MM.1S (cell line): ENCODE measurements around the gene STXBP6.

Experiments
- DNase-seq: peaks from one replicate; pipeline ENCODE4 v3.0.0-alpha.2; 2015
- H2AFZ ChIP-seq: fragments of 300-600 bp; sonication (generic); 2 replicates; pipeline ENCODE4 v1.6.0; 2016; ENCODE audit warnings: antibody characterized with exemption, low read length
- H3F3A ChIP-seq: fragments of 300-600 bp; sonication (generic); 2 replicates; pipeline ENCODE4 v1.6.1; 2016; ENCODE audit warnings: mild to moderate bottlenecking, antibody characterized with exemption, low read length, moderate library complexity, mixed read lengths; ENCODE audit not compliant: insufficient read depth
- H3K27ac ChIP-seq: fragments of 300-600 bp; sonication (generic); 2 replicates; pipeline ENCODE4 v1.5.1; 2016; ENCODE audit warnings: mild to moderate bottlenecking, low read length
- H3K27me3 ChIP-seq: fragments of 300-600 bp; sonication (generic); replicated peaks from 2 replicates; pipeline ENCODE4 v1.6.0; 2016; ENCODE audit warnings: low read length; ENCODE audit not compliant: insufficient read depth
- H3K36me3 ChIP-seq: fragments of 300-600 bp; sonication (generic); replicated peaks from 2 replicates; pipeline ENCODE4 v1.6.1; 2016; ENCODE audit warnings: mild to moderate bottlenecking, low read length, mixed read lengths; ENCODE audit not compliant: insufficient read depth
- H3K4me1 ChIP-seq: fragments of 300-600 bp; sonication (generic); 2 replicates; pipeline ENCODE4 v1.6.1; 2016; ENCODE audit warnings: low read length, mixed read lengths
- H3K4me2 ChIP-seq: fragments of 300-600 bp; sonication (generic); 2 replicates; pipeline ENCODE4 v1.6.0; 2016; ENCODE audit warnings: low read depth, low read length
- H3K4me3 ChIP-seq: fragments of 300-600 bp; sonication (generic); 2 replicates; pipeline ENCODE4 v1.5.1; 2016; ENCODE audit warnings: low read length, mixed read lengths
- H3K79me2 ChIP-seq: fragments of 300-600 bp; sonication (generic); 2 replicates; pipeline ENCODE4 v1.6.1; 2016; ENCODE audit warnings: mixed run types, low read length, mixed read lengths
- H3K9ac ChIP-seq: fragments of 300-600 bp; sonication (generic); 2 replicates; pipeline ENCODE4 v1.6.1; 2016; ENCODE audit warnings: low read length, mixed read lengths
- H3K9me2 ChIP-seq: fragments of 300-600 bp; sonication (generic); replicated peaks from 2 replicates; pipeline ENCODE4 v1.6.1; 2016; ENCODE audit warnings: mild to moderate bottlenecking, low read length, mixed read lengths; ENCODE audit not compliant: insufficient read depth
- H3K9me3 ChIP-seq: fragments of 300-600 bp; sonication (generic); replicated peaks from 2 replicates; pipeline ENCODE4 v1.6.1; 2016; ENCODE audit warnings: mild to moderate bottlenecking, low read length, mixed read lengths; ENCODE audit not compliant: insufficient read depth
- H4K20me1 ChIP-seq: fragments of 300-600 bp; sonication (generic); 2 replicates; pipeline ENCODE4 v1.6.1; 2016; ENCODE audit warnings: mild to moderate bottlenecking, low read length, moderate library complexity, mixed read lengths; ENCODE audit not compliant: insufficient read depth
- EZH2 ChIP-seq: fragments of 300-600 bp; sonication (generic); optimal IDR thresholded peaks from 2 replicates; pipeline ENCODE3; 2017; ENCODE audit warnings: low read depth, mild to moderate bottlenecking, antibody characterized with exemption, low read length, mixed read lengths
- EZH2phosphoT487 ChIP-seq: fragments of 300-600 bp; sonication (generic); IDR thresholded peaks from 2 replicates; pipeline ENCODE4 v1.6.1; 2018; ENCODE audit warnings: antibody characterized with exemption, low read length
- TF ChIP-seq, protein P1 (sequence below): fragments of 300-600 bp; sonication (generic); IDR thresholded peaks from 2 replicates; pipeline ENCODE4 v1.5.1; 2016; ENCODE audit warnings: antibody characterized with exemption, low read length, mixed read lengths

STXBP6 gene

DNA sequence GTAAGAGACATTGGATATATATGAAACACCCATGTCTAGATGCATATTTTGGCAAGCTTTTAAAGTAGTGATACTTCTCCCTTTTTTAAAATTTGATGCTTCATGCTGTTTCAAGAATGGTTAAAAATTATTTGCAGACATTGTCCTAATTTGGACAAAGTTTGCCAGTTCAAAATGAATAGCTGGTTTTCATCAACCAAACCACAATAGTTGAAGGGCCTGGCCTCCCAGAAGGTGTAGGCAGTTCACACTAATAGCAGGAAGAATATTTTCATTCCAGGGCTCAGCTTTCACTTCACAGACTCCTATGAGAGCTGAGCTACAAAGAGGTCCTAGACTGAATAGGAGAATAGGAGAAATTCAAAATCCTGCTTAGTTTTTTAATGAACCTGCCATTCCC lies 78.7 kb downstream of the STXBP6 start:
- no peaks in the 10 kb centered on the region for H3K27me3 ChIP-seq
- H4K20me1 ChIP-seq, result no peaks in the 10 kb centered on the region
- H3K9ac ChIP-seq, result no peak overlapping the region
- H3K4me1 ChIP-seq, result no peaks in the 10 kb centered on the region
- H3K9me2 ChIP-seq, result no peaks in the 10 kb centered on the region
- no peak overlapping the region for H2AFZ ChIP-seq
- no peak for DNase-seq
- TF ChIP-seq EZH2phosphoT487 (no peak), EZH2 (no peak)
- TF ChIP-seq, protein P1, sequence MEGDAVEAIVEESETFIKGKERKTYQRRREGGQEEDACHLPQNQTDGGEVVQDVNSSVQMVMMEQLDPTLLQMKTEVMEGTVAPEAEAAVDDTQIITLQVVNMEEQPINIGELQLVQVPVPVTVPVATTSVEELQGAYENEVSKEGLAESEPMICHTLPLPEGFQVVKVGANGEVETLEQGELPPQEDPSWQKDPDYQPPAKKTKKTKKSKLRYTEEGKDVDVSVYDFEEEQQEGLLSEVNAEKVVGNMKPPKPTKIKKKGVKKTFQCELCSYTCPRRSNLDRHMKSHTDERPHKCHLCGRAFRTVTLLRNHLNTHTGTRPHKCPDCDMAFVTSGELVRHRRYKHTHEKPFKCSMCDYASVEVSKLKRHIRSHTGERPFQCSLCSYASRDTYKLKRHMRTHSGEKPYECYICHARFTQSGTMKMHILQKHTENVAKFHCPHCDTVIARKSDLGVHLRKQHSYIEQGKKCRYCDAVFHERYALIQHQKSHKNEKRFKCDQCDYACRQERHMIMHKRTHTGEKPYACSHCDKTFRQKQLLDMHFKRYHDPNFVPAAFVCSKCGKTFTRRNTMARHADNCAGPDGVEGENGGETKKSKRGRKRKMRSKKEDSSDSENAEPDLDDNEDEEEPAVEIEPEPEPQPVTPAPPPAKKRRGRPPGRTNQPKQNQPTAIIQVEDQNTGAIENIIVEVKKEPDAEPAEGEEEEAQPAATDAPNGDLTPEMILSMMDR, result no peak
- no peaks in the 10 kb centered on the region for H3K9me3 ChIP-seq
- H3K27ac ChIP-seq, result no peak overlapping the region
- H3K36me3 ChIP-seq, result no peaks in the 10 kb centered on the region
- H3K4me3 ChIP-seq, result no peak overlapping the region
- H3K4me2 ChIP-seq, result no peak overlapping the region
- H3F3A ChIP-seq, result no peaks in the 10 kb centered on the region
- no peaks in the 10 kb centered on the region for H3K79me2 ChIP-seq

DNA sequence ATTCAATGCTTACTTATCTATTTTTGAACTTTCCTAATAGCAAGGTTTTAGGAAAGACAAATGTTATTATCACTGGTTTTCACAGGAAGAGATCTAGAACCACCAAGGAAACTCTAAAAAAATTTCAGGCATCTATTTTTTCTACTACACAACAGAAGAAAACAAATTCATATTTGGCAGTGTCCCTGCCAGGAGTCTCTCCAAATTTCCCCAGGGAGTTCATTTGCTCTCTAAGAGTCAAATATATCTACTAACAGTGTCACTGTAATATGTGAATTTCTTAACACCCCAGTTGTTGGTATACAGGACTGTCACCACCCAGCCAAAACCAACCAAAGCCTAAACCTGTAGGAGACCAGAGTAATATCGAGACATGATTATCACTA lies 83.4 kb downstream of the STXBP6 start:
- no peaks in the 10 kb centered on the region for H3K36me3 ChIP-seq
- H3K9ac ChIP-seq, result no peak overlapping the region
- no peaks in the 10 kb centered on the region for H3F3A ChIP-seq
- H3K27me3 ChIP-seq, result no peaks in the 10 kb centered on the region
- no peaks in the 10 kb centered on the region for H3K79me2 ChIP-seq
- no peak overlapping the region for H3K4me2 ChIP-seq
- H2AFZ ChIP-seq, result no peak overlapping the region
- DNase-seq, result no peak
- no peaks in the 10 kb centered on the region for H3K4me1 ChIP-seq
- no peak overlapping the region for H3K27ac ChIP-seq
- no peaks in the 10 kb centered on the region for H4K20me1 ChIP-seq
- H3K9me3 ChIP-seq, result no peaks in the 10 kb centered on the region
- no peak overlapping the region for H3K4me3 ChIP-seq
- TF ChIP-seq EZH2phosphoT487 (no peak), EZH2 (no peak)
- TF ChIP-seq, protein P1, result no peak
- H3K9me2 ChIP-seq, result no peaks in the 10 kb centered on the region

DNA sequence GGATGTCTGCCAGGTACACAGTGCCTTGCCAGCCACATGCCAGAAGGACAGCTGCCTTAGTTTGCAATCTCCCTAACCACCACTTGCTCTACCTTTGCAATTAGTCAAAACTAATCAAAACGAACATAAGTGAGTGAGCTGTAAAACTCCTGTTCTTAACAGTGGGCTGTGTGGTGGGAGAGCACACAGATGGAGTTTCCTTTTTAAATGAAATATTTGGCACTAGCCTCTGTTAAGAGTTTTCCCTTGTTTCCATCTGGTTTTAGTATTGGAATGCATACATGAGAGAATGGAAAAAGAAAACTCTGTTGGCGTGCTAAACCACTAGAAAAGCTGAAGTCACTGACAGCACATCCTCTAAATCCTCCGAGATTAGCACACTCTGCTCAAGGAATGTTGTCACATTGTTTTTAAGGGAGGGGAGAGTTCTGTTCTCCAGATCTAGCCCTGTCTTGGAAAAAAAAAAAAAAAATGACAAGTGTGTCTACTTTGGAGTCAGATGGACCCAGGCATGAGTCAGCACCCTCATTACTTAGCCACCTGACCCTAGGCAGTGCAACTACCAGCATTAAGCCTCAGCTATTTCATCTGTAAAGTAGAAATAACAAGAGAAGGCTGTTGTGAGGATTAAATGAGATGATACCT lies 83.9 kb downstream of the STXBP6 start:
- Histone ChIP-seq H3K27me3 (no peaks in the 10 kb centered on the region), H3K27ac (no peak overlapping the region), H3K9me3 (no peaks in the 10 kb centered on the region), H3K4me3 (no peak overlapping the region), H3K4me2 (no peak overlapping the region), H2AFZ (no peak overlapping the region), H3F3A (no peaks in the 10 kb centered on the region), H3K4me1 (no peaks in the 10 kb centered on the region), H3K79me2 (no peaks in the 10 kb centered on the region), H3K9me2 (no peaks in the 10 kb centered on the region), H4K20me1 (no peaks in the 10 kb centered on the region), H3K9ac (no peak overlapping the region), H3K36me3 (no peaks in the 10 kb centered on the region)
- no peak for TF ChIP-seq EZH2
- TF ChIP-seq, protein P1, result no peak
- DNase-seq, result no peak
